IMR-90 (cell line): ENCODE data around the gene BICD1.

Source experiments
- BHLHE40 ChIP-seq: fragments of 150-350 bp; IDR thresholded peaks from 2 replicates; pipeline ENCODE4 v1.6.1; 2016; ENCODE audit warnings: mild to moderate bottlenecking, low read depth, low read length
- CEBPB ChIP-seq: IDR thresholded peaks from 2 replicates; pipeline ENCODE4 v1.6.1; 2012; ENCODE audit warnings: low read depth, low read length, improper control_type of control experiment
- CTCF ChIP-seq: conservative IDR thresholded peaks from 2 replicates; pipeline ENCODE4 v1.5.1; 2012; ENCODE audit warnings: mild to moderate bottlenecking, low read depth, low read length, improper control_type of control experiment
- ELK1 ChIP-seq: fragments of 150-350 bp; IDR thresholded peaks from 2 replicates; pipeline ENCODE4 v1.6.1; 2016; ENCODE audit warnings: low read depth, mild to moderate bottlenecking, low read length, moderate library complexity, borderline replicate concordance
- FOS ChIP-seq: fragments of 150-350 bp; IDR thresholded peaks from 2 replicates; pipeline ENCODE4 v1.6.1; 2016; ENCODE audit warnings: low read depth, low read length
- MAFK ChIP-seq: IDR thresholded peaks from 2 replicates; pipeline ENCODE4 v1.6.1; 2012; ENCODE audit warnings: low read depth, low read length, improper control_type of control experiment
- MAZ ChIP-seq: IDR thresholded peaks from 2 replicates; pipeline ENCODE4 v1.6.1; 2012; ENCODE audit warnings: low read depth, mild to moderate bottlenecking, low read length, improper control_type of control experiment, moderate library complexity, borderline replicate concordance
- MXI1 ChIP-seq: IDR thresholded peaks from 2 replicates; pipeline ENCODE4 v1.6.1; 2012; ENCODE audit warnings: low read depth, mild to moderate bottlenecking, low read length, moderate library complexity, borderline replicate concordance
- NFE2L2 ChIP-seq: fragments of 150-350 bp; IDR thresholded peaks from 2 replicates; pipeline ENCODE4 v1.6.1; 2016; ENCODE audit warnings: low read depth, mild to moderate bottlenecking, low read length
- POLR2A ChIP-seq: IDR thresholded peaks from 2 replicates; pipeline ENCODE4 v1.6.1; 2012; ENCODE audit warnings: mild to moderate bottlenecking, low read depth, low read length
- RAD21 ChIP-seq: IDR thresholded peaks from 2 replicates; pipeline ENCODE4 v1.6.1; 2012; ENCODE audit warnings: low read length, improper control_type of control experiment
- RFX5 ChIP-seq: IDR thresholded peaks from 2 replicates; pipeline ENCODE4 v1.8.0; 2012; ENCODE audit warnings: low read depth, mild to moderate bottlenecking, low read length, moderate library complexity
- SMC3 ChIP-seq: fragments of 150-350 bp; IDR thresholded peaks from 2 replicates; pipeline ENCODE4 v1.6.1; 2016; ENCODE audit warnings: low read depth, mild to moderate bottlenecking, antibody characterized with exemption, low read length, moderate library complexity
- USF2 ChIP-seq: fragments of 150-350 bp; IDR thresholded peaks from 2 replicates; pipeline ENCODE4 v1.6.1; 2017; ENCODE audit warnings: mild to moderate bottlenecking, antibody characterized with exemption, low read length, low read depth

GRCh38 chr12:32260696-32261095 is 154.0 kb downstream of the BICD1 start:
- TF ChIP-seq CTCF (no peak), POLR2A (no peak), RFX5 (no peak), RAD21 (no peak), ELK1 (no peak), CEBPB (no peak), SMC3 (no peak), MXI1 (no peak), BHLHE40 (no peak), FOS (no peak), MAZ (no peak), NFE2L2 (no peak), MAFK (no peak), USF2 (no peak)
